ENCODE results near the gene FSCN2. TPM values are rescaled to one million over a fixed set of nuclear protein-coding genes. Genes with fewer than 3 reads are reported as not detected.
A peak's percentile ranks its signal among the peaks of the same experiment; 100 is the strongest.

FSCN2 gene
- total and polyA plus RNA-seq, 2 of the 4 experiments (the other 2 are of a cell fraction), result 0.18 to 0.84 TPM

GRCh38 chr17:81484195-81484979, 43.8 kb upstream of the FSCN2 start (continued):
- TF ChIP-seq CEBPB (IDR thresholded peaks at IDR 0.05; ENCODE audit: low read depth, low read length) (no peak), FOS (IDR thresholded peaks at IDR 0.05; ENCODE audit: low read depth, low read length) (0 out of 2 replicates have a peak, but pooled peaks have one; percentile 11), RAD21 (IDR thresholded peaks at IDR 0.05; ENCODE audit: low read length) (peak; percentile 97), NFE2L2 (IDR thresholded peaks at IDR 0.05; ENCODE audit: low read depth, low read length) (no peak)

- Histone ChIP-seq H2BK5ac (ENCODE audit: low read depth, low read length, poor library complexity, severe bottlenecking) (no peak overlapping the region), H4K91ac (ENCODE audit: insufficient read depth, low read depth, low read length) (no peak overlapping the region), H4K20me1 (ENCODE audit: insufficient read depth, low read length) (no peaks in the 10 kb centered on the region), H3K4ac (ENCODE audit: low read depth, low read length) (no peak overlapping the region), H3K18ac (ENCODE audit: low read depth, low read length) (no peak overlapping the region), H2AK5ac (ENCODE audit: low read depth, low read length) (no peak overlapping the region), H3K23ac (ENCODE audit: low read depth, low read length) (no peak overlapping the region), H3K27me3 (ENCODE audit: control insufficient read depth, insufficient read depth, low read length) (no peaks in the 10 kb centered on the region; the same call in 1 of the 2 replicates), H3K36me3 (ENCODE audit: control insufficient read depth, insufficient read depth, low read length) (no peaks in the 10 kb centered on the region), H2AFZ (replicated peaks; ENCODE audit: low read length, poor library complexity) (no peak overlapping the region), H3K9me1 (ENCODE audit: insufficient read depth, low read length) (peaks cover 2% of the 10 kb centered on the region; the same call in 1 of the 2 replicates), H3K14ac (replicated peaks; ENCODE audit: low read depth, low read length) (no peak overlapping the region), H3K79me1 (ENCODE audit: low read depth in 1 of 2, low read length in 2 of 2) (peaks cover 2 to 3% of the 10 kb centered on the region in 2 experiments; a peak in 2 of 4 replicates), H3K56ac (ENCODE audit: extremely low read depth, insufficient read depth, low read length) (no peak overlapping the region), H3K9me3 (ENCODE audit: control insufficient read depth, insufficient read depth, low read length) (no peaks in the 10 kb centered on the region), H3K4me2 (ENCODE audit: low read depth, low read length) (no peak overlapping the region), H3K27ac (ENCODE audit: insufficient read depth, low read length) (no peak overlapping the region), H2BK20ac (ENCODE audit: low read depth, low read length) (no peak overlapping the region), H4K5ac (ENCODE audit: low read depth, low read length) (no peak overlapping the region), H2AK9ac (replicated peaks; ENCODE audit: low read depth, low read length, poor library complexity) (no peak overlapping the region), H3K9ac (ENCODE audit: low read depth, low read length) (no peak overlapping the region), H3K4me1 (ENCODE audit: control insufficient read depth, insufficient read depth, low read length) (peaks cover 7% of the 10 kb centered on the region; the same call in 1 of the 2 replicates), H2BK120ac (ENCODE audit: low read depth, low read length) (no peak overlapping the region), H4K8ac (ENCODE audit: low read depth in 2 of 2, low read length in 2 of 2) (no peak overlapping the region), H3K4me3 (ENCODE audit: insufficient read depth, low read depth, low read length) (no peak overlapping the region), H2BK15ac (ENCODE audit: low read depth, low read length) (no peak overlapping the region)
- POLR2A ChIA-PET (ENCODE audit: unreplicated experiment), result interaction anchor here (0.6 kb wide), 1 partner anchor 146 kb away, joined by 6 read pairs; no protein-coding TSS in a partner anchor
- ATAC-seq (ENCODE audit: low read depth) (no peak), DNase-seq (no peak)
- intact Hi-C loops (cut with micrococcal nuclease), result no loop called here
- dilution Hi-C loops (cut with HindIII; ENCODE audit: low sequenced_read_pairs, unreplicated experiment), result no loop called here
- CTCF ChIA-PET, result no interaction called here
- in situ Hi-C loops (cut with MboI; ENCODE audit: low sequenced_read_pairs), result no loop called here
- 80% methylated on average over 1 of the region's 17 CpGs; no CpG with 5 or more reads in 1 of the 2 experiments for WGBS, 2 experiments (ENCODE audit: extremely low coverage in 2 of 2, insufficient read length in 1 of 2)
- BruUV-seq (replicated peaks), result no TSS peak
- TF ChIP-seq RFX5 (IDR thresholded peaks at IDR 0.05; ENCODE audit: low read depth, low read length), result no peak
- TF ChIP-seq RAD21 (IDR thresholded peaks at IDR 0.05; ENCODE audit: low read length), result no peak
- TF ChIP-seq CHD1 (IDR thresholded peaks at IDR 0.05; ENCODE audit: low read depth, low read length), result no peak
- no peak for TF ChIP-seq BHLHE40 (IDR thresholded peaks at IDR 0.05; ENCODE audit: low read depth, low read length)
- TF ChIP-seq MAFK (IDR thresholded peaks at IDR 0.05; ENCODE audit: low read depth, low read length), result no peak
- no peak for TF ChIP-seq MAZ (IDR thresholded peaks at IDR 0.05; ENCODE audit: borderline replicate concordance, low read depth, low read length)
- TF ChIP-seq CTCF (conservative IDR thresholded peaks at IDR 0.05; ENCODE audit: low read depth, low read length), result no peak
Observed at GRCh38 chr17:81486199-81486810, 41.9 kb upstream of the FSCN2 start.

Measured in IMR-90 (cell line).